PC-9 (cell line): ENCODE measurements around the gene FANCL. TPM values are rescaled to one million over a fixed set of nuclear protein-coding genes. Genes with fewer than 3 reads are reported as not detected.

ENCODE experiments used
- BruUV-seq: library from RNA; stranded (reverse); fragments of 400-500 nt; replicated peaks from 2 replicates; lab custom pipeline; 2021; lab: Mats Ljungman, UMichigan
- CTCF ChIA-PET: fragments of 300-600 bp; sonication (Branson Sonifier 250); formaldehyde crosslinking; loops from one replicate; lab custom pipeline; 2022; ENCODE audit warnings: antibody characterized with exemption; lab: Charles Lee
- POLR2A ChIA-PET: fragments of 300-600 bp; sonication (Branson Sonifier 250); formaldehyde crosslinking; loops from one replicate; lab custom pipeline; 2022; ENCODE audit warnings: antibody characterized with exemption; ENCODE audit not compliant: unreplicated experiment; lab: Charles Lee
- DNase-seq, 2 experiments: peaks; one replicate each; pipeline versions ENCODE4 v3.0.0 to v3.0.0-alpha.2; 2015 to 2022; ENCODE audit warnings: mixed read lengths in 1 of 2
- H2AFZ ChIP-seq: fragments of 200-600 bp; sonication (generic); 2 replicates; pipeline ENCODE4 v1.8.1; 2017; ENCODE audit warnings: antibody characterized with exemption
- H3F3A ChIP-seq: fragments of 200-600 bp; sonication (generic); 2 replicates; pipeline ENCODE4 v1.8.1; 2017; ENCODE audit warnings: antibody characterized with exemption, mild to moderate bottlenecking, low read depth; ENCODE audit not compliant: insufficient read depth
- H3K27ac ChIP-seq: fragments of 200-600 bp; sonication (generic); 2 replicates; pipeline ENCODE4 v1.6.1; 2016; ENCODE audit warnings: mixed run types
- H3K27me3 ChIP-seq: fragments of 200-600 bp; sonication (generic); 2 replicates; pipeline ENCODE4 v1.6.1; 2016; ENCODE audit warnings: low read depth, mixed run types; ENCODE audit not compliant: insufficient read depth
- H3K36me3 ChIP-seq: fragments of 200-600 bp; sonication (generic); 2 replicates; pipeline ENCODE4 v1.6.1; 2016; ENCODE audit warnings: low read depth, mixed run types
- H3K4me1 ChIP-seq: fragments of 200-600 bp; sonication (generic); replicated peaks from 2 replicates; pipeline ENCODE4 v1.6.1; 2016; ENCODE audit warnings: mixed run types; ENCODE audit not compliant: insufficient read depth
- H3K4me2 ChIP-seq: fragments of 200-600 bp; sonication (generic); 2 replicates; pipeline ENCODE4 v1.6.1; 2017; ENCODE audit warnings: mixed run types
- H3K4me3 ChIP-seq: fragments of 200-600 bp; sonication (generic); 2 replicates; pipeline ENCODE4 v1.6.1; 2016; ENCODE audit warnings: mixed run types
- H3K79me2 ChIP-seq: fragments of 200-600 bp; sonication (generic); 2 replicates; pipeline ENCODE4 v1.6.1; 2017; ENCODE audit warnings: low read depth, mixed run types
- H3K9me2 ChIP-seq: fragments of 200-600 bp; sonication (generic); 2 replicates; pipeline ENCODE4 v1.8.1; 2017; ENCODE audit warnings: mild to moderate bottlenecking; ENCODE audit not compliant: insufficient read depth
- H3K9me3 ChIP-seq: fragments of 200-600 bp; sonication (generic); 2 replicates; pipeline ENCODE4 v1.8.1; 2016; ENCODE audit warnings: low read depth; ENCODE audit not compliant: insufficient read depth
- H4K20me1 ChIP-seq: fragments of 200-600 bp; sonication (generic); 2 replicates; pipeline ENCODE4 v1.8.1; 2017; ENCODE audit not compliant: insufficient read depth
- EZH2 ChIP-seq: fragments of 200-600 bp; sonication (generic); IDR thresholded peaks from 2 replicates; pipeline ENCODE4 v1.8.0; 2017; ENCODE audit warnings: antibody characterized with exemption, low read depth
- intact Hi-C: fragments of 100-400 bp; cut with micrococcal nuclease; formaldehyde crosslinking; loops from one replicate; pipeline ENCODE4 v1.10.0; 2022; ENCODE audit not compliant: unreplicated experiment
- total RNA-seq: library from RNA; stranded (reverse); gene quantifications from 2 replicates; pipeline ENCODE4 v1.2.3, GENCODE V29; 2021
- TF ChIP-seq, protein P1 (sequence below): fragments of 200-600 bp; sonication (generic); conservative IDR thresholded peaks from 2 replicates; pipeline ENCODE4 v1.6.1; 2017; ENCODE audit warnings: mixed run types, antibody characterized with exemption, mild to moderate bottlenecking, moderate library complexity

FANCL gene
- total RNA-seq, 1 experiment from 2014 or later, result 51.8 TPM

DNA sequence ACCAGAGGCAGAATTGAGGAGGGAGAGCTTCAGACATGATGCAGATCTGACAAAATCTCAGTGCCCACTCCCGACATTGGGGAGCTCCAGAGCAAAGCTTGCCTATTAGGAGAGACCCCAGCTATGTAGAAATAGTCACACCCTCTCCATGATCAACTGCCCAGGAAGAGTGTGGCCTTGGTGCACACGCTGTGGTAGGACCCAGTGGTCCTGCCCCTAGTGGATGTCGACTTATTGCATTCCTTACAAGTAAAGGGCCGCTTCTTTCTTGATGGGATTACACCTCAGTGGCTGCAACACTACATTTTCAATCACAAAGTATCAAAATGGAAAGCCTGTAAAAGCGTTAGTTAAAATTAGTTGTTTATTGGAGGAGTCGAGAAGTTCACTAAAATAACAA lies 130.4 kb downstream of the FANCL start:
- CTCF ChIA-PET, result no interaction called here
- no peak overlapping the region for H2AFZ ChIP-seq
- H3F3A ChIP-seq, result peaks cover 34% of the 10 kb centered on the region
- POLR2A ChIA-PET, result no interaction called here
- peaks cover 11% of the 10 kb centered on the region; the same call in 1 of the 2 replicates for H3K79me2 ChIP-seq
- H3K4me3 ChIP-seq, result no peak overlapping the region
- no peaks in the 10 kb centered on the region for H3K27me3 ChIP-seq
- intact Hi-C loops, result no loop called here
- H4K20me1 ChIP-seq, result no peaks in the 10 kb centered on the region
- no TSS peak for BruUV-seq
- DNase-seq, result no peak
- no peak overlapping the region for H3K4me2 ChIP-seq
- no peak overlapping the region for H3K27ac ChIP-seq
- peaks cover 54% of the 10 kb centered on the region for H3K4me1 ChIP-seq
- H3K9me2 ChIP-seq, result no peaks in the 10 kb centered on the region
- TF ChIP-seq, protein P1, sequence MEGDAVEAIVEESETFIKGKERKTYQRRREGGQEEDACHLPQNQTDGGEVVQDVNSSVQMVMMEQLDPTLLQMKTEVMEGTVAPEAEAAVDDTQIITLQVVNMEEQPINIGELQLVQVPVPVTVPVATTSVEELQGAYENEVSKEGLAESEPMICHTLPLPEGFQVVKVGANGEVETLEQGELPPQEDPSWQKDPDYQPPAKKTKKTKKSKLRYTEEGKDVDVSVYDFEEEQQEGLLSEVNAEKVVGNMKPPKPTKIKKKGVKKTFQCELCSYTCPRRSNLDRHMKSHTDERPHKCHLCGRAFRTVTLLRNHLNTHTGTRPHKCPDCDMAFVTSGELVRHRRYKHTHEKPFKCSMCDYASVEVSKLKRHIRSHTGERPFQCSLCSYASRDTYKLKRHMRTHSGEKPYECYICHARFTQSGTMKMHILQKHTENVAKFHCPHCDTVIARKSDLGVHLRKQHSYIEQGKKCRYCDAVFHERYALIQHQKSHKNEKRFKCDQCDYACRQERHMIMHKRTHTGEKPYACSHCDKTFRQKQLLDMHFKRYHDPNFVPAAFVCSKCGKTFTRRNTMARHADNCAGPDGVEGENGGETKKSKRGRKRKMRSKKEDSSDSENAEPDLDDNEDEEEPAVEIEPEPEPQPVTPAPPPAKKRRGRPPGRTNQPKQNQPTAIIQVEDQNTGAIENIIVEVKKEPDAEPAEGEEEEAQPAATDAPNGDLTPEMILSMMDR, result no peak
- no peak for TF ChIP-seq EZH2
- H3K36me3 ChIP-seq, result peaks cover 19% of the 10 kb centered on the region; the same call in 1 of the 2 replicates
- H3K9me3 ChIP-seq, result peaks cover 9% of the 10 kb centered on the region; the same call in 1 of the 2 replicates

DNA sequence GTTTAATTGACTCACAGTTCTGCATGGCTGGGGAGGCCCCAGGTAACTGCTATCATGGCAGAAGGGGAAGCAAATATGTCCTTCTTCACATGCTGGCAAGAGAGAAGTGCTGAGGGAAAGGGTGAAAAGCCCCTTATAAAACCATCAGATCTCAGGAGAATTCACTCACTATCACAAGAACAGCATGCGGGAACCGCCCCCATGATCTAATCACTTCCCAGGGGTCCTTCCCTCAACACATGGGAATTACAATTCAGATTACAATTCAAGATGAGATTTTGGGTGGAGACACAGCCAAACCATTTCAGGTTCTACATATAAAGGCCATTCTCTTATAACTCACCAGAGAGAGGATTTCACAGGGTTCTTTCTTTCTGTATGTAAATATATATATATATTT lies 131.6 kb downstream of the FANCL start:
- Histone ChIP-seq H3K79me2 (0 out of 2 replicates have a peak, but pooled peaks cover 6% of the 10 kb centered on the region), H3K27me3 (no peaks in the 10 kb centered on the region), H3K4me1 (peaks cover 54% of the 10 kb centered on the region), H3K4me3 (no peak overlapping the region), H3K27ac (peak overlapping the region; percentile 97), H3K4me2 (no peak overlapping the region), H3K9me3 (peaks cover 9% of the 10 kb centered on the region; the same call in 1 of the 2 replicates), H3F3A (peaks cover 34% of the 10 kb centered on the region), H3K9me2 (no peaks in the 10 kb centered on the region), H3K36me3 (peaks cover 19% of the 10 kb centered on the region; the same call in 1 of the 2 replicates), H2AFZ (no peak overlapping the region), H4K20me1 (no peaks in the 10 kb centered on the region)
- POLR2A ChIA-PET, result interaction anchor here (0.6 kb wide), 1 partner anchor 188 kb away, joined by 7 read pairs; no protein-coding TSS in a partner anchor
- no TSS peak for BruUV-seq
- no peak for TF ChIP-seq EZH2
- TF ChIP-seq, protein P1, result no peak
- intact Hi-C loops, result loop anchor here (5.0 to 10.0 kb wide), 2 partner anchors 202 to 525 kb away; no protein-coding TSS in a partner anchor
- CTCF ChIA-PET, result no interaction called here
- no peak for DNase-seq

Other genes starting within 250 kb of the FANCL start
- 32.7 and 42.8 TPM in 2 replicates for gene VRK2, start 194.5 kb downstream of the FANCL start, total RNA-seq